WI38 (cell line): Measurements from ENCODE around the gene OR8U1.

Experiments
- H3K4me3 ChIP-seq: 2 replicates; pipeline ENCODE4 v1.5.1; 2011; ENCODE audit warnings: low read depth, mild to moderate bottlenecking, control low read depth, low read length
- TF ChIP-seq, protein P1 (sequence below): IDR thresholded peaks from 2 replicates; pipeline ENCODE4 v1.5.1; 2012; ENCODE audit warnings: low read depth, mild to moderate bottlenecking, control low read depth, low read length

OR8U1 gene

DNA sequence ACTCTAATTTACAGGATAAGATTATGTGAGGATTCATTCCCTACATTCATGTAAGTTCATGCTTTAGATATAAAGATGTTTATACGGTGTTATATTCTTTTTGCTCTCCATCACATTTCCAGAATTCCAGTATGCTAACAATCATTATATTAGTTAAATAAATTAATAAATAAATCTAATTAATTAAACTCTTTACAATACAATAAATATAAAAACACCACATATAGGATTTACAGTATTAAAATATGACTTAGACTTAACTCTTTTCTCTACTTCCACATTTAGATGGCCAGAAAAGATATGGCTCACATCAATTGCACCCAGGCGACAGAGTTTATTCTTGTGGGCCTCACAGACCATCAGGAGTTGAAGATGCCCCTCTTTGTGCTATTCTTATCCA is at the start of gene OR8U1:
Gene OR8U1, plus strand, starts transcription at position 301 of the 400 bp plus-strand sequence. Its CDS starts 0 bp downstream, at position 301.
- TF ChIP-seq, protein P1, sequence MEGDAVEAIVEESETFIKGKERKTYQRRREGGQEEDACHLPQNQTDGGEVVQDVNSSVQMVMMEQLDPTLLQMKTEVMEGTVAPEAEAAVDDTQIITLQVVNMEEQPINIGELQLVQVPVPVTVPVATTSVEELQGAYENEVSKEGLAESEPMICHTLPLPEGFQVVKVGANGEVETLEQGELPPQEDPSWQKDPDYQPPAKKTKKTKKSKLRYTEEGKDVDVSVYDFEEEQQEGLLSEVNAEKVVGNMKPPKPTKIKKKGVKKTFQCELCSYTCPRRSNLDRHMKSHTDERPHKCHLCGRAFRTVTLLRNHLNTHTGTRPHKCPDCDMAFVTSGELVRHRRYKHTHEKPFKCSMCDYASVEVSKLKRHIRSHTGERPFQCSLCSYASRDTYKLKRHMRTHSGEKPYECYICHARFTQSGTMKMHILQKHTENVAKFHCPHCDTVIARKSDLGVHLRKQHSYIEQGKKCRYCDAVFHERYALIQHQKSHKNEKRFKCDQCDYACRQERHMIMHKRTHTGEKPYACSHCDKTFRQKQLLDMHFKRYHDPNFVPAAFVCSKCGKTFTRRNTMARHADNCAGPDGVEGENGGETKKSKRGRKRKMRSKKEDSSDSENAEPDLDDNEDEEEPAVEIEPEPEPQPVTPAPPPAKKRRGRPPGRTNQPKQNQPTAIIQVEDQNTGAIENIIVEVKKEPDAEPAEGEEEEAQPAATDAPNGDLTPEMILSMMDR = no peak

DNA sequence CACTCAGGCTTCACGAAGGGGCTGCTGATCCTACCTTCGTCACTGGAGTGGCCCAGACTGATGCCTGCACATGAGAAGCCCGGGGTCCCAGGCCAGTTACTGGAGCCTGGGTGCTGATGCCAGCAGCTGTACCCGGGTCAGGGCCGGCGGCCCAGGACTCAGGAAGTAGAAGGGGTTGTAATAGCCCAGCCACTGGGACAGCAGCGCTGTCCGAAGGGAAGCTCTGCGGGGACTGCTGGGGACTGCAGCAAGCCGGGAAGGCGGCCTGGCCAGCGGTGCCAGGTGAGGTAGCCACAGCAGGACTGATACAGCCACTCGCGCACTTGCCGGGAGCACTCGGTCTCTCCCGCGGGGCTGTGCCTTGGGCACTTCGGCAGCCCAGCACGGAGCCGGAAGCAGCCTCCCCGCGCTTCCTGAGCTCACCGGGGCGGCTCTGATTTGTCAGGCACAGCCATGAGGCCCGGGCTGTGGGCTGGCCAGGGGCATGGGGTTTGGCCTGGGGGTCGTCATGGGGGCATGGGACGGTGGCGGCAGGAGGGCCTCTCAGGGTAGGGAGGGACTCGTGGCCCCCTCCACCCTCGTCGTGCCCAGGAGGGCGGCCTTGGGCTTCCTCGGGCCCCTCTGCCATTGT is 43.4 kb upstream of the OR8U1 start:
- H3K4me3 ChIP-seq = no peak overlapping the region
- TF ChIP-seq, protein P1 = no peak

More for the DNA sequence above, at the start of gene OR8U1:
- H3K4me3 ChIP-seq = no peak within 1 kb of the TSS

DNA sequence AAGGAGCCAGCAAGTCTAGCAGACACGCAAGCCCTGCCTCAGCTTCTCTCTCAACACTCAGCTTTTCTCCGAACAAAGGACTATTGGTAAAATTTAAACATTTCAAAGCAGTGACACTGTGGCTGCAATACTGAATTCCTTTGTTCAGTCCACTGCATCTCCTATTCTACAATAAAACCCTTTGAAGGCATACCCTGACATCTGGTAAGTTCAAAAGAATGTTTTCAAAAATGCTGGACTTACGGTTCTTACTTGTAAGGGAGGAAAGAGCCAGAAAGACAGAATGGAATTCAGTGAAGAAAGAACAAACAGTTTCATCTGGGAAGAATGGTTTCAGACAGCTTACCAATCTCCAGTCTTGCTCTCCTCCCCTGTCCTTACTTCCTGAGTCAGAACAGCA is 42.3 kb upstream of the OR8U1 start:
- no peak overlapping the region for H3K4me3 ChIP-seq
- TF ChIP-seq, protein P1 = no peak

DNA sequence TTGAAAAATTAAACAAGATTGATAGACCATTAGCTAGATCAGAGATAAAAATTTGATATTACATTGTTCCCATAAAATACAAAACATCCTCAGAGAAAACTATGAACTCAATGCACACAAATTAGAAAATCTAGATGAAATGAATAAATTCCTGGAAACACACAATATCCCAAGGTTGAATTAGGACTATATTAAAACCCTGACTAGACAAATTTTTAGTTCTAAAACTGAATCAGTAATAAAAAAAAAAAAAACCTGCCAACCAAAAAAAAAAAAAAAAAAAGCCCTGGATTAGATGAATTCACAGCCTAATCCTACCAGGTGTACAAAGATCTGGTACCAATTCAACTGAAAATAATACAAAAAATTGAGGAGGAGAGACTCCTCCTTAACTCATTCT is 35.1 kb upstream of the OR8U1 start:
- H3K4me3 ChIP-seq = no peak overlapping the region
- TF ChIP-seq, protein P1 = no peak

DNA sequence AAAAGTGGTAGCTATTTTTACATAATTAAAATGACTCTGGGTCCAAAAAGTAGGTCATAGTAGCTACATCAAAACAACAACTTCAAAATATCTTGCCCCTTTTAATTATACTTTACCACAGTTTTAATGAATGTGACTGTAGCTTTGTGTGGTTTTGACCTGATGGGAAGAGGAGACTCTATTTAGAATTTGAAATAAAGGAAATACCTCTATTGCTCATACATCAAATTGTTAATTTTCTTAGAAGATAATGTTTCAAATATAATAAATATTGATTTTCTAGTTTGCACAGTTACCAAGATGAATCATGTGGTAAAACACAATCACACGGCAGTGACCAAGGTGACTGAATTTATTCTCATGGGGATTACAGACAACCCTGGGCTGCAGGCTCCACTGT is 29.7 kb upstream of the OR8U1 start, which contains the start of gene OR8K1:
Gene OR8K1, plus strand, starts transcription at position 301 of the 400 bp plus-strand sequence. Its CDS starts 0 bp downstream, at position 301.
- H3K4me3 ChIP-seq = no peak within 1 kb of the TSS
- TF ChIP-seq, protein P1 = no peak

DNA sequence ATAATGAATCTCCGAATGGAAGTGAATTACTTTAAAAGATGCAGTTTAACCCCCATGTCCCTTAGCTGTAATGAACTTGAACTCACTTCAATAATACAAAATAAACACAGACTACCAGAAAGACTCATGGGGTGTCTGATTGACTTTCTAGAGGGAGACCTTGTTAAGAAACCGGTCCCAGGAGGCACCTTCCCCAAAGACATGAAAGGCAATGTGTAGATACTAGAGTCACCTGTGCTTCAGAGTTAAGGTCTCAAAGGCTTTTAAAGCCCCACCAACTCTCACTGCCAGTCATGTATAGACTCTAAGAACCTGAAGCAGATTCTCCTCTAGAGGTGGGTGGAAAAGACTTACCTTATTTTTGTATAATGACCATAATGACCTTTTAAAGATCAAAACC is 21.4 kb upstream of the OR8U1 start, which contains the start of gene OR8J1:
Gene OR8J1, plus strand, starts transcription at position 301 of the 400 bp plus-strand sequence. CDS start 5,956 bp downstream, outside the sequence.
- TF ChIP-seq, protein P1 = no peak
- H3K4me3 ChIP-seq = no peak within 1 kb of the TSS

DNA sequence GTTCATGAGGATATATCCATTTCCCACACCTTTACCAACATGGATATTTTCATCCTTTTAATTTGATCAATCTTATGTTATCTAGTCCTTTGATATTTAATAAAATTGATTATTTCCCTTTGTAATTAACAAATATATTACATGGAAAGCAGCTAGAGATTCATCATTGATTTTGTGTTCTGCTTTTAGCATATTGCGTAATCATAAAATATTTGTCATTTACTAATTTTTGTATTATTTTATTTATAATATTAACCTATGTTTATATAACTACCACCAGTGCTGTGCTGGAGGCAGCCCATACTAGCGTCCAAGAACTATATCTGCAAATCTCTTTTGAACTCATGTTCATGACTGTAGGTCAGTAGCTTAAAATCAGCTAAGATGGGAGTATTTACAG is 4.7 kb downstream of the OR8U1 start:
- no peak overlapping the region for H3K4me3 ChIP-seq
- TF ChIP-seq, protein P1 = no peak
